ENCODE measurements around the gene C1S. TPM values are rescaled to one million over a fixed set of nuclear protein-coding genes. Genes with fewer than 3 reads are reported as not detected.

C1S gene
- total and polyA plus RNA-seq, 2 of the 4 experiments (the other 2 are of a cell fraction), result 49.6 to 85.4 TPM

GRCh38 chr12:7081037-7081436, 20.5 kb downstream of the C1S start:
- H3K56ac ChIP-seq (ENCODE audit: extremely low read depth, insufficient read depth, low read length), result no peak overlapping the region
- peaks cover 24% of the 10 kb centered on the region for H3K9me1 ChIP-seq (ENCODE audit: insufficient read depth, low read length)
- ATAC-seq (ENCODE audit: low read depth), result no peak
- H3K36me3 ChIP-seq (ENCODE audit: control insufficient read depth, insufficient read depth, low read length), result peaks cover 45% of the 10 kb centered on the region
- H2AK5ac ChIP-seq (ENCODE audit: low read depth, low read length), result peak overlapping the region; percentile 65
- ChIA-PET POLR2A (ENCODE audit: unreplicated experiment) (no interaction called here), CTCF (no interaction called here)
- 0 out of 3 replicates have a peak overlapping the region, but pooled peaks have one; percentile 41 for H2BK15ac ChIP-seq (ENCODE audit: low read depth, low read length)
- TF ChIP-seq FOS (IDR thresholded peaks at IDR 0.05; ENCODE audit: low read depth, low read length) (no peak), NFE2L2 (IDR thresholded peaks at IDR 0.05; ENCODE audit: low read depth, low read length) (no peak), RFX5 (IDR thresholded peaks at IDR 0.05; ENCODE audit: low read depth, low read length) (no peak), RCOR1 (IDR thresholded peaks at IDR 0.05; ENCODE audit: insufficient replicate concordance, low read length) (no peak), CTCF (conservative IDR thresholded peaks at IDR 0.05; ENCODE audit: low read depth, low read length) (no peak), MAFK (IDR thresholded peaks at IDR 0.05; ENCODE audit: low read depth, low read length) (no peak), POLR2A (IDR thresholded peaks at IDR 0.05; ENCODE audit: low read depth, low read length) (no peak), MAZ (IDR thresholded peaks at IDR 0.05; ENCODE audit: borderline replicate concordance, low read depth, low read length) (no peak), MXI1 (IDR thresholded peaks at IDR 0.05; ENCODE audit: borderline replicate concordance, low read depth, low read length) (no peak), CEBPB (IDR thresholded peaks at IDR 0.05; ENCODE audit: low read depth, low read length) (no peak), CHD1 (IDR thresholded peaks at IDR 0.05; ENCODE audit: low read depth, low read length) (no peak), BHLHE40 (IDR thresholded peaks at IDR 0.05; ENCODE audit: low read depth, low read length) (no peak), SMC3 (IDR thresholded peaks at IDR 0.05; ENCODE audit: low read depth, low read length) (no peak), RAD21 (IDR thresholded peaks at IDR 0.05; ENCODE audit: low read length) (no peak)
- TF ChIP-seq, protein P1, sequence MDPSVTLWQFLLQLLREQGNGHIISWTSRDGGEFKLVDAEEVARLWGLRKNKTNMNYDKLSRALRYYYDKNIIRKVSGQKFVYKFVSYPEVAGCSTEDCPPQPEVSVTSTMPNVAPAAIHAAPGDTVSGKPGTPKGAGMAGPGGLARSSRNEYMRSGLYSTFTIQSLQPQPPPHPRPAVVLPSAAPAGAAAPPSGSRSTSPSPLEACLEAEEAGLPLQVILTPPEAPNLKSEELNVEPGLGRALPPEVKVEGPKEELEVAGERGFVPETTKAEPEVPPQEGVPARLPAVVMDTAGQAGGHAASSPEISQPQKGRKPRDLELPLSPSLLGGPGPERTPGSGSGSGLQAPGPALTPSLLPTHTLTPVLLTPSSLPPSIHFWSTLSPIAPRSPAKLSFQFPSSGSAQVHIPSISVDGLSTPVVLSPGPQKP (IDR thresholded peaks at IDR 0.05; ENCODE audit: borderline replicate concordance, low read depth, low read length), result no peak
- TF ChIP-seq, protein P2, sequence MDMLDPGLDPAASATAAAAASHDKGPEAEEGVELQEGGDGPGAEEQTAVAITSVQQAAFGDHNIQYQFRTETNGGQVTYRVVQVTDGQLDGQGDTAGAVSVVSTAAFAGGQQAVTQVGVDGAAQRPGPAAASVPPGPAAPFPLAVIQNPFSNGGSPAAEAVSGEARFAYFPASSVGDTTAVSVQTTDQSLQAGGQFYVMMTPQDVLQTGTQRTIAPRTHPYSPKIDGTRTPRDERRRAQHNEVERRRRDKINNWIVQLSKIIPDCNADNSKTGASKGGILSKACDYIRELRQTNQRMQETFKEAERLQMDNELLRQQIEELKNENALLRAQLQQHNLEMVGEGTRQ (IDR thresholded peaks at IDR 0.05; ENCODE audit: low read depth, low read length), result no peak
- peak overlapping the region; percentile 56; the same call in 1 of the 2 replicates for H3K27ac ChIP-seq (ENCODE audit: insufficient read depth, low read length)
- no peak overlapping the region for H4K5ac ChIP-seq (ENCODE audit: low read depth, low read length)
- dilution Hi-C loops (cut with HindIII; ENCODE audit: low sequenced_read_pairs, unreplicated experiment) (no loop called here), in situ Hi-C loops (cut with MboI; ENCODE audit: low sequenced_read_pairs) (no loop called here), intact Hi-C loops (cut with micrococcal nuclease) (no loop called here)
- H3K9ac ChIP-seq (ENCODE audit: low read depth, low read length), result no peak overlapping the region
- no peak overlapping the region for H3K4ac ChIP-seq (ENCODE audit: low read depth, low read length)
- no peak overlapping the region for H2BK5ac ChIP-seq (ENCODE audit: low read depth, low read length, poor library complexity, severe bottlenecking)
- no peak for DNase-seq
- H3K18ac ChIP-seq (ENCODE audit: low read depth, low read length), result no peak overlapping the region; the same call in 1 of the 2 replicates
- peaks cover 14% of the 10 kb centered on the region for H3K4me1 ChIP-seq (ENCODE audit: control insufficient read depth, insufficient read depth, low read length)
- peaks cover 4% of the 10 kb centered on the region; the same call in 1 of the 2 replicates for H4K20me1 ChIP-seq (ENCODE audit: insufficient read depth, low read length)
- H3K14ac ChIP-seq (replicated peaks; ENCODE audit: low read depth, low read length), result no peak overlapping the region
- no peaks in the 10 kb centered on the region for H3K27me3 ChIP-seq (ENCODE audit: control insufficient read depth, insufficient read depth, low read length)
- no peak overlapping the region for H3K23ac ChIP-seq (ENCODE audit: low read depth, low read length)
- no peaks in the 10 kb centered on the region for H3K9me3 ChIP-seq (ENCODE audit: control insufficient read depth, insufficient read depth, low read length)
- no peak overlapping the region for H2AK9ac ChIP-seq (replicated peaks; ENCODE audit: low read depth, low read length, poor library complexity)
- no peak overlapping the region for H3K4me2 ChIP-seq (ENCODE audit: low read depth, low read length)
- H3K79me1 ChIP-seq (ENCODE audit: low read depth in 1 of 2, low read length in 2 of 2), result peaks cover 0 to 5% of the 10 kb centered on the region in 2 experiments; a peak in 1 of 4 replicates
- no TSS peak for BruUV-seq (replicated peaks)
- H4K91ac ChIP-seq (ENCODE audit: insufficient read depth, low read depth, low read length), result no peak overlapping the region
- H2BK120ac ChIP-seq (ENCODE audit: low read depth, low read length), result no peak overlapping the region
- no peak overlapping the region for H2BK20ac ChIP-seq (ENCODE audit: low read depth, low read length)
- no peak overlapping the region for H3K4me3 ChIP-seq (ENCODE audit: insufficient read depth, low read depth, low read length)
- H2AFZ ChIP-seq (replicated peaks; ENCODE audit: low read length, poor library complexity), result no peak overlapping the region
- no peak overlapping the region for H4K8ac ChIP-seq (ENCODE audit: low read depth in 2 of 2, low read length in 2 of 2)
- 91% methylated on average over 8 of the region's 14 CpGs; no CpG with 5 or more reads in 1 of the 2 experiments for WGBS, 2 experiments (ENCODE audit: extremely low coverage in 2 of 2, insufficient read length in 1 of 2)

Measured in IMR-90 (cell line).